Cardiac muscle cell (in vitro differentiated cells and primary cell): ENCODE results near the gene P2RX7. TPM values are rescaled to one million over a fixed set of nuclear protein-coding genes. Genes with fewer than 3 reads are reported as not detected.

Experiments
- DNase-seq, 2 donors: peaks; one replicate each; pipeline versions ENCODE4 v3.0.0 to v3.0.0-alpha.2; 2010 to 2017; ENCODE audit warnings: low read depth in 1 of 2, low spot score in 1 of 2
- H3K27ac ChIP-seq: fragments of 200-600 bp; sonication (generic); 2 replicates; pipeline ENCODE4 v1.5.1; 2016
- H3K27me3 ChIP-seq: fragments of 200-600 bp; sonication (generic); 2 replicates; pipeline ENCODE4 v1.6.0; 2016; ENCODE audit warnings: control low read depth
- H3K36me3 ChIP-seq: fragments of 200-600 bp; sonication (generic); 2 replicates; pipeline ENCODE4 v1.5.1; 2016; ENCODE audit warnings: control low read depth
- H3K4me1 ChIP-seq: fragments of 200-600 bp; sonication (generic); 2 replicates; pipeline ENCODE4 v1.8.1; 2017; ENCODE audit warnings: low read depth, mild to moderate bottlenecking, mixed run types
- H3K4me3 ChIP-seq: fragments of 200-600 bp; sonication (generic); 2 replicates; pipeline ENCODE4 v1.5.1; 2016; ENCODE audit warnings: mild to moderate bottlenecking
- H3K9me3 ChIP-seq: fragments of 200-600 bp; sonication (generic); 2 replicates; pipeline ENCODE4 v1.5.1; 2017; ENCODE audit warnings: low read depth, mild to moderate bottlenecking, control low read depth
- polyA plus RNA-seq: library from polyadenylated mRNA; unstranded; fragments of >200 nt; fragmentation: Nextera tagmentation; extraction: Ambion mirVana; gene quantifications from 2 replicates; pipeline ENCODE4 v1.2.1, GENCODE V29; 2016
- total RNA-seq: library from RNA; depleted of rRNA; stranded (reverse); fragments of >200 nt; gene quantifications from 2 replicates; pipeline ENCODE4 v1.2.3, GENCODE V29; 2016
- TF ChIP-seq, protein P1 (sequence below): IDR thresholded peaks from 2 replicates; pipeline ENCODE4 v1.5.1; 2012; ENCODE audit warnings: low read depth, mild to moderate bottlenecking, low read length

P2RX7 gene
- total and polyA plus RNA-seq, 2 experiments from 2014 or later = 0.03 to 0.65 TPM

DNA sequence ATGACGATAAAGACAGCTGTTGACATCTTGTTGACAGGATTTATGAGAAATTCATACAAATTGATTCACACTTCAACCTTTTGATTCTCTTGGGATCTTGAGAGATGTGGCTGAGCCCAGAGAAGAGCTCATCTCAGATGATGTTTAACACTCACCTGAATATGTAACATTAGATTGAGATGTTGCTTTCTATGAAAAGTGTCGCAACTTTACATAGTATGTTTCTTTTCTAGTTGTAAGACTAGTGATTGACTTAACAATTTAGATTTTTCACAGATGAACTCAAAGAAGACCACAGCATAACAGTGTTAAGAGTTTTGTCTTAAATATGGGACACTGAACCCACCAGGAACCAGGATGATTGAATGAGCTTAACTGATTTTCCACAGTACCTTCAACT lies 40.6 kb upstream of the P2RX7 start:
- Histone ChIP-seq H3K4me3 (no peak overlapping the region), H3K27ac (no peak overlapping the region), H3K27me3 (peaks cover 6% of the 10 kb centered on the region), H3K36me3 (no peaks in the 10 kb centered on the region), H3K9me3 (no peaks in the 10 kb centered on the region), H3K4me1 (peaks cover 5% of the 10 kb centered on the region)
- TF ChIP-seq, protein P1, sequence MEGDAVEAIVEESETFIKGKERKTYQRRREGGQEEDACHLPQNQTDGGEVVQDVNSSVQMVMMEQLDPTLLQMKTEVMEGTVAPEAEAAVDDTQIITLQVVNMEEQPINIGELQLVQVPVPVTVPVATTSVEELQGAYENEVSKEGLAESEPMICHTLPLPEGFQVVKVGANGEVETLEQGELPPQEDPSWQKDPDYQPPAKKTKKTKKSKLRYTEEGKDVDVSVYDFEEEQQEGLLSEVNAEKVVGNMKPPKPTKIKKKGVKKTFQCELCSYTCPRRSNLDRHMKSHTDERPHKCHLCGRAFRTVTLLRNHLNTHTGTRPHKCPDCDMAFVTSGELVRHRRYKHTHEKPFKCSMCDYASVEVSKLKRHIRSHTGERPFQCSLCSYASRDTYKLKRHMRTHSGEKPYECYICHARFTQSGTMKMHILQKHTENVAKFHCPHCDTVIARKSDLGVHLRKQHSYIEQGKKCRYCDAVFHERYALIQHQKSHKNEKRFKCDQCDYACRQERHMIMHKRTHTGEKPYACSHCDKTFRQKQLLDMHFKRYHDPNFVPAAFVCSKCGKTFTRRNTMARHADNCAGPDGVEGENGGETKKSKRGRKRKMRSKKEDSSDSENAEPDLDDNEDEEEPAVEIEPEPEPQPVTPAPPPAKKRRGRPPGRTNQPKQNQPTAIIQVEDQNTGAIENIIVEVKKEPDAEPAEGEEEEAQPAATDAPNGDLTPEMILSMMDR = no peak
- no peak for DNase-seq

DNA sequence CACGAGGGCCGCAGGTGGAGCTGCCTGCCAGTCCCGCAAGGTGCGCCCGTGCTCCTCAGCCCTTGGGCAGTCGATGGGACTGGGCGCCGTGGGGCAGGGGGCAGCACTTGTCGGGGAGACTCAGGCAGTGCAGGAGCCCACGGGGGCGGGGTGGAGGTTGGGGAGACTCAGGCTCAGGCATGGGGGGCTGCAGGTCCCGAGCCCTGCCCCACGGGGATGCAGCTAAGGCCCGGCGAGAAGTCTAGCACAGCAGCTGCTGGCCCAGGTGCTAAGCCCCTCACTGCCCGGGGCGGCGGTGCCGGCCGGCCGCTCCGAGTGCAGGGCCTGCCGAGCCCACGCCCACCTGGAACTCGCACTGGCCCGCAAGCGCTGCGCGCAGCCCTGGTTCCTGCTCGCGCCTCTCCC lies 39.2 kb upstream of the P2RX7 start:
- Histone ChIP-seq H3K27ac (no peak overlapping the region), H3K4me3 (no peak overlapping the region), H3K27me3 (peaks cover 6% of the 10 kb centered on the region), H3K4me1 (peaks cover 5% of the 10 kb centered on the region), H3K9me3 (no peaks in the 10 kb centered on the region), H3K36me3 (no peaks in the 10 kb centered on the region)
- TF ChIP-seq, protein P1 = no peak
- no peak for DNase-seq

DNA sequence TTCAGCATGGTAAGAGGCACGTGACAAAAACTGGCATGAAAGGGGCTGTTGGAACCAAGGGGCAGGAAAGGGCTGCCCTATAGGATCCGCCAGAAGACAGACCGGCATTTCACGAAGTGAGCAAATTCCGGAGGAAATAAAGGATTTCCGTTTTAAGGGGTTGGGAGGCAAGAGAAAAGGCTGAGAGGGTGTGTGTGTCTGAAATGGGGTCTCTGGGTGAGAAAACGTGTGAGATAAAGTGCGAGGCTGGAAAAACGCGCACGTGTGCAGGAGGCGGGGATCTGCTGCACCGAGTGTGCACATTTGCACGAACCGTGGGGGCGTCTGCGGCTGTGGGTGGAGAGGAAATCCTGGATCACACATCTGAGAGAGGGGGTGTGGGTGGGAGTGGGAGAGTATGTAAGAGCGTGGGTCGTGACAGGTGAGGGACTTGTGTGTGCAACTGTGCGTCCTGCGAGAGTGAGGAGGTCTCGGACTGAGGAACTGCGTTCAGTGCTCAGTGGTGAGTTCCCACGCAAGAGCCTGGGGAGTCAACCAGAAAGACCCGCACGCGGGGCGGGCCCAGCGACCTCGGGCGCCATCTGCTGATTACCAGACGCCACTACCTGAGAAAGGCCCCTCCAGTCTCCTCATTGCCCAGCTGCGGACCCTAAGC lies 37.0 kb upstream of the P2RX7 start:
- DNase-seq = peak; percentile 73 to 82
- TF ChIP-seq, protein P1 = peak; percentile 85
- Histone ChIP-seq H3K36me3 (no peaks in the 10 kb centered on the region), H3K9me3 (no peaks in the 10 kb centered on the region), H3K4me3 (no peak overlapping the region), H3K27ac (no peak overlapping the region), H3K27me3 (peaks cover 6% of the 10 kb centered on the region), H3K4me1 (peaks cover 3% of the 10 kb centered on the region)

DNA sequence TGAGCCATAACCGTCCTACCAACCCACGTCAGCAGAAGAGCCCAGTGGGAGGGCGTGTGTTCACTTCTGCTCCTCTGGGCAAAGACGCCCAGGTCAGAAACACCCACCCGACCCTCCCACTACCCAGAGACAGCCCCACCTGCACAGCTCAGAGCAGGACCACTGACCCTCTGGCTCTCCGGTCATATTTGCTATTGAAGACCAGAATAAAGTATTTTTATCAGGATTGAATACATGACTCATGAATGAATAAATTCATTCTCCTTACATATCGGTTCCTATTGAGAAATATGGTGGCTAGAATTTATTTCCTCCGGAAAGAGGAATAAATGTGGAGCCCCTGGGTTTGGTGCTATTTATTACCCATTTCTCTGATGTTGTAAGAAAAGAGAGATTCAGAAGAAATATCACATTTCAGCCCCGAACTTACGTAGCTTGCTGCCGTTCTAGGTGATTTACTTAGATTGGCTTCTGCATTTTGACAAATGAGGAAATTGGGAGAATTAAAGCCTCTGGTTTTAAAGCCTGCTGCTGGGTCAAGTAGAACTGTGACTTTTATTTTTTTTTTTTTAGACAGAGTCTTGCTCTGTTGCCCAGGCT lies 36.4 kb upstream of the P2RX7 start:
- H3K36me3 ChIP-seq = no peaks in the 10 kb centered on the region
- H3K9me3 ChIP-seq = no peaks in the 10 kb centered on the region
- peaks cover 6% of the 10 kb centered on the region for H3K27me3 ChIP-seq
- DNase-seq = no peak
- no peaks in the 10 kb centered on the region for H3K4me1 ChIP-seq
- no peak overlapping the region for H3K4me3 ChIP-seq
- TF ChIP-seq, protein P1 = no peak
- H3K27ac ChIP-seq = no peak overlapping the region

DNA sequence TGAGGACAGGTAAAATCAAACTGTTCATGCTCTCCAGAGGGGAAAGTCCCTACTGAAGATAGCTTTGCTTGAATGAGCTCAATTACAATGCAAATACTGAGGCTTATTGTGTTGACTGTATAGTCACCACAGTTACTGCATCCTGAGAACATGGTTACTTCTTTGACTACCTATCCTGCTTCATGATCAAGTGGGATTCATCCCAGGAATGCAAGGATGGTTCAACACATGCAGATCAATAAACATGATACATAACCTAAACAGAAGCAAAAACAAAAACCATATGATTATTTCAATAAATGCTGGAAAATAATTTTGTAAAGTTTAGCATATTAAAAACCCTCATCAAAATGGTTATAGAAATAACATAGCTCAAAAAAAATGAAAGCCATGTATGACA lies 32.9 kb upstream of the P2RX7 start:
- Histone ChIP-seq H3K4me3 (no peak overlapping the region), H3K27me3 (peaks cover 6% of the 10 kb centered on the region), H3K27ac (no peak overlapping the region), H3K4me1 (no peaks in the 10 kb centered on the region), H3K36me3 (no peaks in the 10 kb centered on the region), H3K9me3 (no peaks in the 10 kb centered on the region)
- TF ChIP-seq, protein P1 = no peak
- DNase-seq = no peak
